GM12865 (cell line): Measurements from ENCODE around the gene CAPS2.

Source experiments
- DNase-seq: peaks from one replicate; pipeline ENCODE4 v3.0.0; 2010; ENCODE audit warnings: low read depth
- H3K4me3 ChIP-seq: 2 replicates; pipeline ENCODE4 v1.5.1; 2011; ENCODE audit warnings: mild to moderate bottlenecking, low read depth, low read length, control low read depth
- CTCF ChIP-seq: IDR thresholded peaks from 2 replicates; pipeline ENCODE4 v1.5.1; 2011; ENCODE audit warnings: low read length, control low read depth, low read depth, inconsistent platforms; ENCODE audit not compliant: insufficient read depth; ENCODE audit errors: missing control alignments

Gene CAPS2

DNA sequence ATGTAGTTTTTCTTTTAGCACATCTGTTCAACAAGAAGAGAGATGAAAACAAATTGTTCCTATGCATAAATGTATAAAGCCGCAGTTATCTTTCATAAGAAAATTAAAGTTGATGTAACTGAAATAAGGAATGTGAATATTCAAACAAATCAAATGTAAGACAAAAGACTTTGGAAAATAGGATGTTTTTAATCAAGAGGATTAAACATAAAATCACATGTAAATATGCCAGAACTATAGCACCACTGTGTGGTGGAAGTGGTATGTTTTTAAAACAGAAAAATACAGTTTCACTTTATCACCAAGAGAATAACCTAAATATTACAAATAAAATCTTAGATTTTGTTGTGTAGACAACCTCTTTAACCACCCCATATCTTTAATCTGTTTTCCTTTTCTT, 40.4 kb downstream of the CAPS2 start:
- TF ChIP-seq CTCF: no peak
- no peak for DNase-seq
- H3K4me3 ChIP-seq: no peak overlapping the region

DNA sequence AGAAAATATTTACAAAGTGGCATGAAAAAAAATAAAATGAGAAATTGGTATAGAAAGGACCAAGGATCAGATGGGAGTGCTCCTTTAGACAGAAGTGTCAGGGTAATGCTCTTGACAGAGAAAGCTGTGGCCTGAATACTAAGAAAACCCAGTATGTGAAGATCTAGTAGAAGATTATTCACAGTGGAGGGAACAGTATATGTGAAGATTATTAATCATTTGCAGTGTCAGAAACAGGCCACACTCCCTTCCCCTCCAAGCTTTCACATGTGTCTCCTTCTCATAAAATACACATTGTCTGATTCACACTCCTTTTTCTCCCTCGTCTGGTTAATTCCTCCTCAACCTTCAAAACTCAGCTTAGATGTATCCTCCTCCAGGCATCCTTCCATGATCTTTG, 41.3 kb downstream of the CAPS2 start:
- no peak for TF ChIP-seq CTCF
- no peak overlapping the region for H3K4me3 ChIP-seq
- no peak for DNase-seq

DNA sequence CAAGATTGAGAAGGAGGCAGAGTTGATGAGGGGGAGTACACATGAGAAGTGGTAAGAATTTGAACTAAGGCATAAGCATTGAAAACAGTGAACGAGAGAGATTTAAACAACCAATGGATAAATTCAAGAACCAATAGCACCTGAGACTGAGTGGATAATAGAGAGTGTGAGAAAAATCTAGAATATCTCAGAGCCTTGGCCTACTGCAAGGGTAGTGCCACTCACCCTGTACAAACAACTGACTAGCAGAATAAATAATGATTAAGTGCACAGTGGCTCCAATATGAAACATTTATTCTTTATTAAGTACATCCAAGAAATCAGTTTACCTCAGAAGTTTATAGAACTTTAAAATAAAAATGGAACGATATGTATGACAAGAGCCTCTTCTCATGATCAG, 54.4 kb downstream of the CAPS2 start:
- H3K4me3 ChIP-seq: no peak overlapping the region
- DNase-seq: no peak
- no peak for TF ChIP-seq CTCF

- no peak for TF ChIP-seq CTCF
- H3K4me3 ChIP-seq: no peak overlapping the region
- DNase-seq: no peak
These were observed 58.5 kb downstream of the CAPS2 start for GRCh38 chr12:75271576-75271975.

DNA sequence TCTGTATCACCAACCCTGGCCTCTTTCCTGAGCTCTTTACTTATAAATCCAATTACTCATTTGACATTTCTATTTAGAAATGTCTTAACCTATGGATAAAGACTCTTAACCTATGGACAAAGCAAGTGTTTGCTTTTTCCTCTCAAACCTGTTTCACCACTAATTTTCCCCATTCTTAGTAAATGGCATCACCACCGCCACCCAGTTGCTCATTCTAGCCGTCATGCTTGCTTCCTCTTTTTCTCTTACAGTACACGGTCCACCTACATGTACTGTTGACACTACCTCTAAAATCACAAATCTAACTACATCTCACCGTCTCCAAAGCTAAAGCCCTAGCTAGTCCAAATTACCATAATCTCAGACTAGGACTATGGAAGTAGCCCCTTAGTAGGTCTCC, 60.0 kb downstream of the CAPS2 start:
- H3K4me3 ChIP-seq: no peak overlapping the region
- DNase-seq: no peak
- no peak for TF ChIP-seq CTCF

DNA sequence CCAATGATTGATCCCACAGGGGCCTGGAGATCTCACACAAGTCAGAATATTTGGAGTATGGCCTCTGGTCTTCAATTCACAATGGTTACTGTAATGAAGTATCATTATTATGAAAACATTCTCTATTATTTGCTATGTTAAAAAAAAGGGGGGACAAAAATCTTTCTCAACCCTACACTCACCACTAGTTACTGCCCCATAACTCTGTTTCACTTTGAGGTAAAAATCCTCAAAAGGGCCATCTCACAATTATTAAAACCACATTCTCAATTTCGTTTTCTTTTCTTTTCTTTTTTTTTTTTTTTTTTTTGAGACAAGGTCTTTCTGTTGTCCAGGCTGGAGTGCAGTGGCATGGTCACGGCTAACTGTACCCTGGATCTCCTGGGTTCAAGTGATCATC, 60.9 kb downstream of the CAPS2 start:
- no peak for TF ChIP-seq CTCF
- DNase-seq: no peak
- H3K4me3 ChIP-seq: no peak overlapping the region

GRCh38 chr12:75260316-75260715, 69.8 kb downstream of the CAPS2 start:
- no peak overlapping the region for H3K4me3 ChIP-seq
- DNase-seq: no peak
- TF ChIP-seq CTCF: no peak
